ENCODE measurements around the gene GSK3B.

The GSK3B gene

DNA sequence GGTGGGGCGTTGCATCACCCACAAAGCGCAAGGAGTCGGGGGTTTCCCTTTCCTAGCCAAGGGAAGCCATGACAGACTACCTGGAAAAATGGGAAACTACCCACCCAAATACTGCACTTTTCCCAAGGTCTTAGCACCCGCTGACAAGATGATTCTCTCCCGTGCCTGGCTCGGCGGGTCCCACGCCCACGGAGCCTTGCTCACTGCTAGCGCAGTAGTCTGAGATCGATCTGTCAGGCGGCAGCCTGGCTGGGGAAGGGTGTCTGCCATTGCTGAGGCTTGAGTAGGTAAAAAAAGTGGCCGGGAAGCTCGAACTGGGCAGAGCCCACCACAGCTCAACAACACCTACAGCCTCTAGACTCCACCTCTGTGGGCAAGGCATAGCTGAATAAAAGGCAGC is 112.9 kb downstream of the GSK3B start:
- no peaks in the 10 kb centered on the region for H3K27me3 ChIP-seq (ENCODE audit: control insufficient read depth in 2 of 2, insufficient read depth in 2 of 2, low read length in 2 of 2)
- no peaks in the 10 kb centered on the region for H3K4me1 ChIP-seq (ENCODE audit: control insufficient read depth in 2 of 2, insufficient read depth in 2 of 2, low read length in 2 of 2)
- H3K9ac ChIP-seq (ENCODE audit: low read depth in 1 of 2, low read length in 2 of 2): no peak overlapping the region
- no peaks in the 10 kb centered on the region for H3K9me3 ChIP-seq (ENCODE audit: control insufficient read depth in 2 of 2, low read length in 2 of 2)
- no peak overlapping the region for H3K27ac ChIP-seq (ENCODE audit: low read depth in 2 of 2, low read length in 2 of 2)
- no peak overlapping the region for H3K4me3 ChIP-seq (ENCODE audit: low read length in 2 of 2)
- no peaks in the 10 kb centered on the region for H3K36me3 ChIP-seq (ENCODE audit: control insufficient read depth in 2 of 2, insufficient read depth in 2 of 2, low read length in 2 of 2)

DNA sequence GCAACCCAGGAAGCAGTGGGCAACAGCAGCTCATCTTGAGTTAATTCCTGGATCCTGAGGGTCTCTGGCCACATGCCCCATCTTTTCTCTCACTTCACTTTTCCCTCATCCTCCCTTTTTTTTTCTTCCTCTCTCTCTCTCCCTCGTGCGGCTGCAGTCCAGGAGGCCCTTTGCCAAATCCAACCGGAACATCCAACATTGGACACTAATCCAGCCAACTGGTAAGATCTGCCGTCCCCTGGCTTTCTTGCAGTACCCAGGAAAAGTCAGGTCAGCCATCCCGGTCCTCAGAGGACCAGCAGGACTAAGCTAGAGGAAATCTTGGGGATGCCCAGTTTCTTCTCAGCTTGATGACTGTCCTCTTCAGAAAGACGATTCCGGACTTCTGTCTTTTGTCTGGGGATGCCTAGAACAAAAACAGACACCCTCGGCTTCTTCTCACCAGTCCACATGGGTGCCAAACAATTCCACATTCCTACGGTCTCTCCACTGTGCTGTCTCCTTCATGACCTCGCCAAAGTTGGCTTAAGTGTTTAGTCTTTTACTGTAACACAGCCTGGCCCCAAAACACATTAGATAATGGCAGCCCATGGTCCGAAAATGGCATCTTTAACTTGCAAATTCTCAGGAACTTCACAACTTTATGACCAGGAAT is 115.6 kb downstream of the GSK3B start:
- Histone ChIP-seq H3K36me3 (ENCODE audit: control insufficient read depth in 2 of 2, insufficient read depth in 2 of 2, low read length in 2 of 2) (no peaks in the 10 kb centered on the region), H3K4me3 (ENCODE audit: low read length in 2 of 2) (no peak overlapping the region), H3K27me3 (ENCODE audit: control insufficient read depth in 2 of 2, insufficient read depth in 2 of 2, low read length in 2 of 2) (no peaks in the 10 kb centered on the region), H3K9ac (ENCODE audit: low read depth in 1 of 2, low read length in 2 of 2) (no peak overlapping the region), H3K9me3 (ENCODE audit: control insufficient read depth in 2 of 2, low read length in 2 of 2) (no peaks in the 10 kb centered on the region), H3K4me1 (ENCODE audit: control insufficient read depth in 2 of 2, insufficient read depth in 2 of 2, low read length in 2 of 2) (no peaks in the 10 kb centered on the region), H3K27ac (ENCODE audit: low read depth in 2 of 2, low read length in 2 of 2) (no peak overlapping the region)

DNA sequence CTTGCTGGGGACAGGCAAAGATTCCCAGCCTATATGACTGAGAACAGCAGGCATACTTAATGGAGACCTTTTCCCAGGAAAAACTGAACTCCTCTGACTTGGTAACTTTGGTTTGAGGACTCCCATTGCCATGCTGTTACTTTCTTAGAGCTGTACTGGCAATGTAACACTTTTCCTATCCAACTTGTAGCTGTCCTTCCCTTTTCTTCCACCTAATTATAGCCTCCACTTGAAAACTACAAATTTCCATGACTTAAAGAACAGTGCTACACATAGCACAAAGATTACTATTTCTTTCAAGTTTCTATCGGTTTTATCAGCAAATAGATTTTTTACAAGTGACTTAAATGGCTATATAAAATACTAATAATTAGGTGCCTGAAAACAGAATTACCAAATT is 116.9 kb downstream of the GSK3B start:
- no peak overlapping the region for H3K9ac ChIP-seq (ENCODE audit: low read depth in 1 of 2, low read length in 2 of 2)
- no peaks in the 10 kb centered on the region for H3K27me3 ChIP-seq (ENCODE audit: control insufficient read depth in 2 of 2, insufficient read depth in 2 of 2, low read length in 2 of 2)
- no peak overlapping the region for H3K4me3 ChIP-seq (ENCODE audit: low read length in 2 of 2)
- no peak overlapping the region for H3K27ac ChIP-seq (ENCODE audit: low read depth in 2 of 2, low read length in 2 of 2)
- no peaks in the 10 kb centered on the region for H3K4me1 ChIP-seq (ENCODE audit: control insufficient read depth in 2 of 2, insufficient read depth in 2 of 2, low read length in 2 of 2)
- H3K36me3 ChIP-seq (ENCODE audit: control insufficient read depth in 2 of 2, insufficient read depth in 2 of 2, low read length in 2 of 2): no peaks in the 10 kb centered on the region
- H3K9me3 ChIP-seq (ENCODE audit: control insufficient read depth in 2 of 2, low read length in 2 of 2): no peaks in the 10 kb centered on the region

DNA sequence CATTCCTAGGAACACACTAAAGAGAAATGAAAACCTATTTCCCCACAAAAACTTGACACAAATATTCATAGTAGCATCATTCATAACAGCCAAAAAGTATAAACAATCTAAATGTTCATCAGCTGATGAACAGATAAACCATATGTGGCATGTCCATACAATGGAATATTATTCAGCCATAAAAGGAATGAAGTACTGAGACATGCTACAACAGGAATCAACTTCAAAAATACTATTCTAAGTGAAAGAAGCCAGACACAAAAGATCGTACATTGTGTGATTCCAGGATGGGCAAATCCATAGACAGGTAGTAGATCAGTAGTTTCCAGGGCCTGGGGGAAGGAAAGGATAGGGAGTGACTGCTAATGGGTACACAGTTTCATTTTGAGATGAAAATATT is 118.0 kb downstream of the GSK3B start:
- no peaks in the 10 kb centered on the region for H3K4me1 ChIP-seq (ENCODE audit: control insufficient read depth in 2 of 2, insufficient read depth in 2 of 2, low read length in 2 of 2)
- no peak overlapping the region for H3K27ac ChIP-seq (ENCODE audit: low read depth in 2 of 2, low read length in 2 of 2)
- H3K27me3 ChIP-seq (ENCODE audit: control insufficient read depth in 2 of 2, insufficient read depth in 2 of 2, low read length in 2 of 2): no peaks in the 10 kb centered on the region
- no peaks in the 10 kb centered on the region for H3K9me3 ChIP-seq (ENCODE audit: control insufficient read depth in 2 of 2, low read length in 2 of 2)
- no peak overlapping the region for H3K4me3 ChIP-seq (ENCODE audit: low read length in 2 of 2)
- no peaks in the 10 kb centered on the region for H3K36me3 ChIP-seq (ENCODE audit: control insufficient read depth in 2 of 2, insufficient read depth in 2 of 2, low read length in 2 of 2)
- H3K9ac ChIP-seq (ENCODE audit: low read depth in 1 of 2, low read length in 2 of 2): no peak overlapping the region

DNA sequence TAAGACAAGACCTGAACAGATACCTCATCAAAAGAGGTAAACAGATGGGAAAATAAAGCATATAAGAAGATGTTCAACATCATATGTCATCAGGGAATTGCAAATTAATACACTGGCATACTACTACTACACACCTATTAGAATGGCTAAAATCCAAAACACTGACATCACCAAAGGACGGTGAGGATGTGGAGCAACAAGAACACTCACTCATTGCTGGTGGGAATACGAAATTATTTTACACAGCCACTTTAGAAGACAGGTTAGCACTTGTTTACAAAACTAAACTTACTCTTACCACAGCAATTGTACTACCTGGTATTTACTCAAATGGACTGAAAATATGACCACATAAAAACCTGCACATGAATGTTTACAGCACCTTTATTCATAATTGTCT is 119.6 kb downstream of the GSK3B start:
- Histone ChIP-seq H3K27ac (ENCODE audit: low read depth in 2 of 2, low read length in 2 of 2) (no peak overlapping the region), H3K9me3 (ENCODE audit: control insufficient read depth in 2 of 2, low read length in 2 of 2) (no peaks in the 10 kb centered on the region), H3K36me3 (ENCODE audit: control insufficient read depth in 2 of 2, insufficient read depth in 2 of 2, low read length in 2 of 2) (no peaks in the 10 kb centered on the region), H3K4me1 (ENCODE audit: control insufficient read depth in 2 of 2, insufficient read depth in 2 of 2, low read length in 2 of 2) (no peaks in the 10 kb centered on the region), H3K4me3 (ENCODE audit: low read length in 2 of 2) (no peak overlapping the region), H3K9ac (ENCODE audit: low read depth in 1 of 2, low read length in 2 of 2) (no peak overlapping the region), H3K27me3 (ENCODE audit: control insufficient read depth in 2 of 2, insufficient read depth in 2 of 2, low read length in 2 of 2) (no peaks in the 10 kb centered on the region)

DNA sequence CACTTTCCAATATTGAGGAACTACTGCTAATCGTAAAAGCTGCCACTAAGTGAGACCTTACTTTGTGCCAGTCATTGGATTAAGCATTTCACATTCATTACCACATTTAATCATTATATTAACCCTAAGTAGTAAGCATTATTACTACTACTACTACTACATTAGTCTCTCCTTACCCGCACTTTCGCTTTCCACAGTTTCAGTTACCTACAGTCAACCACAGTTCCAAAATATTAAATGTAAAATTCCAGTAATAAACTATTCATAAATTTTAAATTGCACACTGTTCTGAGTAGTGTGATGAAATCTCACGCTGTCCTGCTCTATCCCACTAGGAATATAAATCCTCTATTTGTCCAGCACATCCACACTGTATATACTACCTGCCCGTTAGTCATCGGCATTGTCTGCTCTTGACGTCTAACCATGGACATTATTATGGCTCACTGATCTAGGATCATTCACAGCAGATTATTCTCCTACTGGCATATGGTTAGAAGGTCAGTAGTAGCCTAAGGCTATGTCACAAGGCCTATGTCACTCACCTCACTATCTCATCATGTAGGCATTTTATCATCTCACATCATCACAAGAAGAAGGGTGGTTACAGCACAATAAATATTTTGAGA is 121.1 kb downstream of the GSK3B start:
- H3K36me3 ChIP-seq (ENCODE audit: control insufficient read depth in 2 of 2, insufficient read depth in 2 of 2, low read length in 2 of 2): no peaks in the 10 kb centered on the region
- H3K4me3 ChIP-seq (ENCODE audit: low read length in 2 of 2): no peak overlapping the region
- no peak overlapping the region for H3K27ac ChIP-seq (ENCODE audit: low read depth in 2 of 2, low read length in 2 of 2)
- no peaks in the 10 kb centered on the region for H3K4me1 ChIP-seq (ENCODE audit: control insufficient read depth in 2 of 2, insufficient read depth in 2 of 2, low read length in 2 of 2)
- H3K9me3 ChIP-seq (ENCODE audit: control insufficient read depth in 2 of 2, low read length in 2 of 2): no peaks in the 10 kb centered on the region
- no peak overlapping the region for H3K9ac ChIP-seq (ENCODE audit: low read depth in 1 of 2, low read length in 2 of 2)
- H3K27me3 ChIP-seq (ENCODE audit: control insufficient read depth in 2 of 2, insufficient read depth in 2 of 2, low read length in 2 of 2): no peaks in the 10 kb centered on the region

DNA sequence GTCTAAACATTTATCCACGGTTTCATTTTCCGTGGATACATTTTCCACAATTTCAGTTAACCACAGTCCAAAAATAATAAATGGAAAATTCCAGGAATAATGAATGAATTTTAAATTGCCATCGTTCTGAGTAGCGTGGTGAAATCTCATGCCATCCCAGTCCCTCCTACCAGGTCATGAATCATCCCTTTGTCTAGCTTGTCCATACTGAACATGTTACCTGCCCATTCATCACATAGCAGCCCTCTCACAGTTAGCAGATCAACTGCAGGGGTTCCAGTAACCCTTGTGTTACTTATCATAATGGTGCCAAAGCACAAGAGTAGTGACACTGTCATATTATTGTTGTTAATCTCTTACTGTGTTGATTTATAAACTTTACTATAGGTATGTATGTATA is 124.5 kb downstream of the GSK3B start:
- Histone ChIP-seq H3K4me3 (ENCODE audit: low read length in 2 of 2) (no peak overlapping the region), H3K27me3 (ENCODE audit: control insufficient read depth in 2 of 2, insufficient read depth in 2 of 2, low read length in 2 of 2) (no peaks in the 10 kb centered on the region), H3K4me1 (ENCODE audit: control insufficient read depth in 2 of 2, insufficient read depth in 2 of 2, low read length in 2 of 2) (no peaks in the 10 kb centered on the region), H3K27ac (ENCODE audit: low read depth in 2 of 2, low read length in 2 of 2) (no peak overlapping the region), H3K9ac (ENCODE audit: low read depth in 1 of 2, low read length in 2 of 2) (no peak overlapping the region), H3K9me3 (ENCODE audit: control insufficient read depth in 2 of 2, low read length in 2 of 2) (no peaks in the 10 kb centered on the region), H3K36me3 (ENCODE audit: control insufficient read depth in 2 of 2, insufficient read depth in 2 of 2, low read length in 2 of 2) (no peaks in the 10 kb centered on the region)

DNA sequence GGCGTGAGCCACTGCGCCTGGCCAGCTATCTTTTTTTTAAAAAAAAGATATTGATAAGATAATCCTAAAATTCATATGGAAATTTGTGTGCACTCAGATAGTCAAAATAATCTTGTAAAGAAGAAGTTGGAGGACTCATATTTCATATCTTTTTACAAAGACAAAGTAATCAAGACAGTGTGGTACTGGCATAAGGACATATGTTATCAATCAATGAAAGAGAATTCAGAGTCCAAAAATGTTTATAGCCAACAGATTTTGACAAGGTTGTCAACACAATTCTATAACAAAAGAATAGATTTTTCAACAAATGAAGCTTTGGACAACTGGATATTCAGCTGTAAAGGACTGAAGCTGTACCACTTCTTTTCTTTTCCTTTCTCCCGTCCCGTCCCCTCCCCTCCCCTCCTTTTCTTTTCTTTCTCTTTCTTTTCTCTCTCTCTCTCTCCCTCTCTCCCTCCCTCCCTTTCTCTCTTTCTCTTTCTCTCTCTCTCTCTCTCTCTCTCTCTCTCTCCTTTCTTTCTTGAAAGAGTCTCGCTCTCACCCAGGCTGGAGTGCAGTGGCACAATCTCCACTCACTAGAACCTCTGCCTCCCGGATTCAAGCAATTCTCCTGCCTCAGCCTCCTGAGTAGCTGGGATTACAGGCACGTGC is 126.8 kb downstream of the GSK3B start:
- no peaks in the 10 kb centered on the region for H3K4me1 ChIP-seq (ENCODE audit: control insufficient read depth in 2 of 2, insufficient read depth in 2 of 2, low read length in 2 of 2)
- H3K9me3 ChIP-seq (ENCODE audit: control insufficient read depth in 2 of 2, low read length in 2 of 2): no peaks in the 10 kb centered on the region

DNA sequence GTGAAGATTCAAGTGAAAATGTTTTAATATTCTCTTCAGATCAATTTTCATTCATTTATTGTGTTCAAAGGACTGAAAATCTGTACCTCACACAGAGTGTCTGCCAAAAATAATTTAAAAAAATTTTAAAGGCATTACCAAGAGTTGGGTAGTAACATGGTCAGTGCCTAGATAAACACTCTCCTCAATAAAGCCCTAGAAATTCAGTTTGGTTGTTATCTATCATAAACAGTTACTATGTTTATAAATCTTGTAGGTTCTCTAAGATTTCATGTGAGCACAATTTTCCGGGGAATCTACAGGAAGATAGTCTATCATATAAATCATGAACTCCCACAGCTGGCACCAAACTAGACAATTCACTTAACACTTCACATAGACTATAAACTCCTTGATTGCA is 128.6 kb downstream of the GSK3B start:
- Histone ChIP-seq H3K9me3 (ENCODE audit: control insufficient read depth in 2 of 2, low read length in 2 of 2) (no peaks in the 10 kb centered on the region), H3K9ac (ENCODE audit: low read depth in 1 of 2, low read length in 2 of 2) (no peak overlapping the region), H3K27ac (ENCODE audit: low read depth in 2 of 2, low read length in 2 of 2) (no peak overlapping the region), H3K4me3 (ENCODE audit: low read length in 2 of 2) (no peak overlapping the region), H3K27me3 (ENCODE audit: control insufficient read depth in 2 of 2, insufficient read depth in 2 of 2, low read length in 2 of 2) (no peaks in the 10 kb centered on the region), H3K4me1 (ENCODE audit: control insufficient read depth in 2 of 2, insufficient read depth in 2 of 2, low read length in 2 of 2) (no peaks in the 10 kb centered on the region), H3K36me3 (ENCODE audit: control insufficient read depth in 2 of 2, insufficient read depth in 2 of 2, low read length in 2 of 2) (no peaks in the 10 kb centered on the region)

More for the DNA sequence above, 126.8 kb downstream of the GSK3B start:
- no peak overlapping the region for H3K27ac ChIP-seq (ENCODE audit: low read depth in 2 of 2, low read length in 2 of 2)
- no peaks in the 10 kb centered on the region for H3K36me3 ChIP-seq (ENCODE audit: control insufficient read depth in 2 of 2, insufficient read depth in 2 of 2, low read length in 2 of 2)
- H3K4me3 ChIP-seq (ENCODE audit: low read length in 2 of 2): no peak overlapping the region
- no peak overlapping the region for H3K9ac ChIP-seq (ENCODE audit: low read depth in 1 of 2, low read length in 2 of 2)
- no peaks in the 10 kb centered on the region for H3K27me3 ChIP-seq (ENCODE audit: control insufficient read depth in 2 of 2, insufficient read depth in 2 of 2, low read length in 2 of 2)

DNA sequence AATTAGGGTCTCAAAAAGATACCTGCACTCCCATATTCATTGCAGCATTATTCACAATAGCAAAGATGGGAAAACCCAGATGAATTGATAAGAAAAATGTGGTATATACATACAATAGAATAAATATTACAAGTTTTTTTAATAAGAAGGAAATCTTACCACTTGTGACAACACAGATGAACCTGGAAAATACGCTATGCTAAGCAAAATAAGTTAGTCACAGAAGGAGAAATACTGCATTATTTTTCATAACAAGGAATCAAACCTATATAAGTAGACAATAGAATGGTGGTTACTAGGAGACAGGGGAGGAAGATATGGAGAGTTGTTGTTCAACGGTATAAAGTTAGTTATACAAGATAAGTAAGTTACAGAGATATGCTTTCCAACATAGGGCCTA is 130.0 kb downstream of the GSK3B start:
- H3K9me3 ChIP-seq (ENCODE audit: control insufficient read depth in 2 of 2, low read length in 2 of 2): no peaks in the 10 kb centered on the region
- no peak overlapping the region for H3K9ac ChIP-seq (ENCODE audit: low read depth in 1 of 2, low read length in 2 of 2)
- H3K4me3 ChIP-seq (ENCODE audit: low read length in 2 of 2): no peak overlapping the region
- H3K4me1 ChIP-seq (ENCODE audit: control insufficient read depth in 2 of 2, insufficient read depth in 2 of 2, low read length in 2 of 2): no peaks in the 10 kb centered on the region
- H3K27ac ChIP-seq (ENCODE audit: low read depth in 2 of 2, low read length in 2 of 2): no peak overlapping the region
- H3K36me3 ChIP-seq (ENCODE audit: control insufficient read depth in 2 of 2, insufficient read depth in 2 of 2, low read length in 2 of 2): no peaks in the 10 kb centered on the region
- no peaks in the 10 kb centered on the region for H3K27me3 ChIP-seq (ENCODE audit: control insufficient read depth in 2 of 2, insufficient read depth in 2 of 2, low read length in 2 of 2)

Data from mucosa of rectum (tissue), 2 donors.